Astrocyte (in vitro differentiated cells and primary cell): Measurements from ENCODE around the gene SLC29A4. TPM values are rescaled to one million over a fixed set of nuclear protein-coding genes. Genes with fewer than 3 reads are reported as not detected.
"Not testable (repeated sequence)": the region's sequence is repeated elsewhere in the genome, so short reads cannot be mapped to it uniquely, and the experiment has no call there.

Source experiments
- DNase-seq: peaks from one replicate; pipeline ENCODE4 v3.0.0-alpha.2; 2010; ENCODE audit warnings: low read depth
- FAIRE-seq: peaks from 2 replicates; lab custom pipeline; 2011; peaks lifted over from hg19 to GRCh38; lab: Jason Lieb, UNC
- H2AFZ ChIP-seq: 2 replicates; pipeline ENCODE4 v1.6.0; 2012; ENCODE audit warnings: low read depth, low read length, inconsistent platforms
- H3K27ac ChIP-seq: 2 replicates; pipeline ENCODE4 v1.5.1; 2011; ENCODE audit warnings: low read depth, low read length, inconsistent platforms
- H3K27me3 ChIP-seq: 2 replicates; pipeline ENCODE4 v1.6.0; 2011; ENCODE audit warnings: low read length, inconsistent platforms; ENCODE audit not compliant: insufficient read depth
- H3K36me3 ChIP-seq: 2 replicates; pipeline ENCODE4 v1.5.1; 2011; ENCODE audit warnings: low read length, inconsistent platforms; ENCODE audit not compliant: insufficient read depth
- H3K4me1 ChIP-seq: 2 replicates; pipeline ENCODE4 v1.5.1; 2011; ENCODE audit warnings: low read length, inconsistent platforms; ENCODE audit not compliant: insufficient read depth
- H3K4me2 ChIP-seq: 2 replicates; pipeline ENCODE4 v1.6.0; 2012; ENCODE audit warnings: low read length, inconsistent platforms
- H3K4me3 ChIP-seq: 2 replicates; pipeline ENCODE4 v1.5.1; 2011; ENCODE audit warnings: low read depth, mild to moderate bottlenecking, low read length, inconsistent platforms; ENCODE audit not compliant: insufficient read depth
- H3K79me2 ChIP-seq: 2 replicates; pipeline ENCODE4 v1.6.0; 2012; ENCODE audit warnings: mild to moderate bottlenecking, low read length, inconsistent platforms; ENCODE audit not compliant: insufficient read depth
- H3K9ac ChIP-seq: 2 replicates; pipeline ENCODE4 v1.6.0; 2012; ENCODE audit warnings: mild to moderate bottlenecking, low read length, inconsistent platforms
- H3K9me3 ChIP-seq: 2 replicates; pipeline ENCODE4 v1.5.1; 2012; ENCODE audit warnings: low read depth, mild to moderate bottlenecking, low read length, inconsistent platforms; ENCODE audit not compliant: insufficient read depth
- H4K20me1 ChIP-seq: 2 replicates; pipeline ENCODE4 v1.6.0; 2012; ENCODE audit warnings: low read length, inconsistent platforms; ENCODE audit not compliant: insufficient read depth
- H3K27ac Mint-ChIP-seq: one replicate; pipeline ENCODE4 v1.8.0; 2021; ENCODE audit warnings: mild to moderate bottlenecking, mixed read lengths; ENCODE audit not compliant: unreplicated experiment
- H3K27me3 Mint-ChIP-seq: one replicate; pipeline ENCODE4 v1.8.0; 2021; ENCODE audit warnings: low read depth, mixed read lengths; ENCODE audit not compliant: unreplicated experiment
- H3K36me3 Mint-ChIP-seq: one replicate; pipeline ENCODE4 v1.8.0; 2021; ENCODE audit warnings: low read depth, mixed read lengths; ENCODE audit not compliant: unreplicated experiment
- H3K4me1 Mint-ChIP-seq: one replicate; pipeline ENCODE4 v1.8.0; 2021; ENCODE audit warnings: low read depth, mixed read lengths; ENCODE audit not compliant: unreplicated experiment
- H3K4me3 Mint-ChIP-seq: one replicate; pipeline ENCODE4 v1.8.0; 2021; ENCODE audit warnings: mild to moderate bottlenecking, moderate library complexity, mixed read lengths; ENCODE audit not compliant: unreplicated experiment
- H3K9me3 Mint-ChIP-seq: one replicate; pipeline ENCODE4 v1.8.0; 2021; ENCODE audit warnings: mild to moderate bottlenecking, mixed read lengths; ENCODE audit not compliant: unreplicated experiment
- CTCF ChIP-seq: IDR thresholded peaks from 2 replicates; pipeline ENCODE4 v1.5.1; 2011; ENCODE audit warnings: low read depth, mild to moderate bottlenecking, inconsistent platforms, low read length, moderate library complexity; ENCODE audit not compliant: insufficient read depth
- EZH2 ChIP-seq: IDR thresholded peaks from 2 replicates; pipeline ENCODE4 v1.6.1; 2012; ENCODE audit warnings: mild to moderate bottlenecking, low read length, inconsistent platforms; ENCODE audit not compliant: insufficient read depth
- total RNA-seq: library from RNA; stranded (reverse); gene quantifications from 2 replicates; pipeline ENCODE4 v1.2.1, GENCODE V29; 2021

SLC29A4 gene
- total RNA-seq, 1 donor from 2014 or later = 8.2 TPM

- H3K9ac ChIP-seq, H4K20me1 ChIP-seq, H3K27ac Mint-ChIP-seq, H3K27ac ChIP-seq, H3K27me3 ChIP-seq, H2AFZ ChIP-seq, H3K9me3 Mint-ChIP-seq, H3K79me2 ChIP-seq, DNase-seq, H3K4me1 Mint-ChIP-seq, H3K4me3 ChIP-seq, H3K36me3 Mint-ChIP-seq, H3K9me3 ChIP-seq, H3K4me1 ChIP-seq, FAIRE-seq, H3K4me3 Mint-ChIP-seq, H3K4me2 ChIP-seq, H3K36me3 ChIP-seq: not testable (repeated sequence)
- peaks cover 35% of the 10 kb centered on the region for H3K27me3 Mint-ChIP-seq
Measured at GRCh38 chr7:5276123-5276522, 6.6 kb upstream of the SLC29A4 start.

- H3K4me3 ChIP-seq = no peak overlapping the region
- Mint-ChIP-seq H3K27me3 (peaks cover 35% of the 10 kb centered on the region), H3K4me3 (no peak overlapping the region), H3K27ac (no peak overlapping the region), H3K36me3 (no peaks in the 10 kb centered on the region), H3K9me3 (peaks cover 2% of the 10 kb centered on the region), H3K4me1 (no peaks in the 10 kb centered on the region)
- no peaks in the 10 kb centered on the region for H4K20me1 ChIP-seq
- no peak overlapping the region for H3K9ac ChIP-seq
- H3K79me2 ChIP-seq = no peaks in the 10 kb centered on the region
- no peaks in the 10 kb centered on the region for H3K27me3 ChIP-seq
- TF ChIP-seq EZH2 (no peak), CTCF (no peak)
- no peaks in the 10 kb centered on the region for H3K4me1 ChIP-seq
- no peak overlapping the region for H3K27ac ChIP-seq
- no peak overlapping the region for H3K4me2 ChIP-seq
- no peak overlapping the region for H2AFZ ChIP-seq
- no peaks in the 10 kb centered on the region for H3K9me3 ChIP-seq
- DNase-seq (no peak), FAIRE-seq (no peak)
- H3K36me3 ChIP-seq = no peaks in the 10 kb centered on the region
Measured at GRCh38 chr7:5276611-5277010, 6.1 kb upstream of the SLC29A4 start.

DNA sequence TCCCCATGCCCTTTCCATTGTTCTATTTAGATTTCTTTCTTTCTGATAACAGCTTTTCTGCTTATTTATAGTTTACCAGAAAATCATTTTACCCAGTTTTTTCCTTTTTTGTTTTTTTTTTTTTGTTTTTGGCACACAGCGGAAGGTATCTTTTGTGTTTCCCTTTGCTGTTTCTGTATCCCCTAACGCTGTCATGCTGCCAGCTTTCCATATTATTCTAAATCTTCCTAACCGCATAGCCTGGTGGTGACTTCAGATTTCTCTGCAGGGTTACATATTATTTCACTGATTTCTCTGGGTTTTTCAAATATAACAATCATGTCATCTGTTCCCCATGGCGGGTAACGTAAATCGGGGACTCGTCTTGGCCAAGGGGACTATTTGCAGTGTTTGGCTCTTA, 4.0 kb upstream of the SLC29A4 start:
- no peak for DNase-seq
- no peak overlapping the region for H3K9ac ChIP-seq
- no peak overlapping the region for H3K27ac ChIP-seq
- no peaks in the 10 kb centered on the region for H4K20me1 ChIP-seq
- no peaks in the 10 kb centered on the region for H3K79me2 ChIP-seq
- no peak for TF ChIP-seq EZH2
- no peak for TF ChIP-seq CTCF
- H3K4me1 Mint-ChIP-seq = no peaks in the 10 kb centered on the region
- peaks cover 31% of the 10 kb centered on the region for H3K27me3 Mint-ChIP-seq
- no peaks in the 10 kb centered on the region for H3K36me3 ChIP-seq
- FAIRE-seq = no peak
- no peak overlapping the region for H3K27ac Mint-ChIP-seq
- H3K36me3 Mint-ChIP-seq = no peaks in the 10 kb centered on the region
- H3K4me1 ChIP-seq = no peaks in the 10 kb centered on the region
- no peak overlapping the region for H3K4me3 Mint-ChIP-seq
- H3K9me3 Mint-ChIP-seq = peaks cover 2% of the 10 kb centered on the region
- H3K27me3 ChIP-seq = no peaks in the 10 kb centered on the region
- no peak overlapping the region for H3K4me2 ChIP-seq
- no peak overlapping the region for H3K4me3 ChIP-seq
- H2AFZ ChIP-seq = no peak overlapping the region
- H3K9me3 ChIP-seq = no peaks in the 10 kb centered on the region
